Measurements from ENCODE around the gene MYOM3. TPM values are rescaled to one million over a fixed set of nuclear protein-coding genes. Genes with fewer than 3 reads are reported as not detected.

The MYOM3 gene
- total RNA-seq, 1 donor from 2014 or later: 0.25 TPM

DNA sequence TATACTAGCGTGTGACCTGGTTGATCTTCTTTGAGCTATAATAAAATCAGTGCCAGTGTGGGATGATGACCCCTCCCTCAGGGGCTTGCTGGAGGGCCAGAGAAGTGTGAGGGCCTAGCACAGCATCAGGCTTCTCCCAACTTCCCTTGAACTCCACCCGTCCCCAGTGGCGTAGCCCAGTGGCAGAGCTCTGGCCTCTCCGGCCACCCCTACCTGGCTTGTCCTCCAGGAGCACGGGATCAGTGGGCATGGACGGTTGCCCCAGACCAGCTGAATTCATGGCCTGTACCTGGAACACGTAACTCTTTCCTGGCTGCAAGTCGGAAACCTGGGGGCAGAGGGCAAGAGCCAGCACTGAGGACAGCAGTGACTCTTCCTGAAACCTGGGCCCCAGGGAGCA is 36.0 kb downstream of the MYOM3 start:
- Histone ChIP-seq H3K36me3 (no peaks in the 10 kb centered on the region), H3K9me3 (no peaks in the 10 kb centered on the region), H3K4me1 (peaks cover 5% of the 10 kb centered on the region), H3K27me3 (no peaks in the 10 kb centered on the region), H3K27ac (no peak overlapping the region), H3K4me3 (no peak overlapping the region)
- intact Hi-C loops (cut with DNase I): no loop called here
- no peak for DNase-seq (ENCODE audit: extremely low spot score in 2 of 2)
- TF ChIP-seq POLR2A (IDR thresholded peaks at IDR 0.05): no peak

DNA sequence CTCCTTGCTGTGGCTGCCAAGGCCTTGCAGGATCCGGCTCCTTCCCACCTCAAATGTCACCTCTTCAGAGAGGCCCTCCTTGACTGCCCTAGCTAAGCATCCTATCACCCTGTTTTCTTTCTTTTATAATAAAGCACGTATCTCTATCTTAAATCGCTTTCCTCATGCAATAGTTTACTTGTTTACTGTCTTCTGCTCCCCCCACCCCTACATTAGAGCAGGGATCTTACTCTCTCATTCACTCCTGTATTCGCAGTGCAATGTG is 36.4 kb downstream of the MYOM3 start:
- intact Hi-C loops (cut with DNase I): no loop called here
- Histone ChIP-seq H3K27ac (no peak overlapping the region), H3K9me3 (no peaks in the 10 kb centered on the region), H3K27me3 (no peaks in the 10 kb centered on the region), H3K36me3 (no peaks in the 10 kb centered on the region), H3K4me1 (peaks cover 8% of the 10 kb centered on the region), H3K4me3 (no peak overlapping the region)
- TF ChIP-seq POLR2A (IDR thresholded peaks at IDR 0.05): no peak
- no peak for TF ChIP-seq POLR2AphosphoS5 (IDR thresholded peaks at IDR 0.05; ENCODE audit: insufficient read depth in 1 of 2, low read depth in 1 of 2)
- TF ChIP-seq, protein P1, sequence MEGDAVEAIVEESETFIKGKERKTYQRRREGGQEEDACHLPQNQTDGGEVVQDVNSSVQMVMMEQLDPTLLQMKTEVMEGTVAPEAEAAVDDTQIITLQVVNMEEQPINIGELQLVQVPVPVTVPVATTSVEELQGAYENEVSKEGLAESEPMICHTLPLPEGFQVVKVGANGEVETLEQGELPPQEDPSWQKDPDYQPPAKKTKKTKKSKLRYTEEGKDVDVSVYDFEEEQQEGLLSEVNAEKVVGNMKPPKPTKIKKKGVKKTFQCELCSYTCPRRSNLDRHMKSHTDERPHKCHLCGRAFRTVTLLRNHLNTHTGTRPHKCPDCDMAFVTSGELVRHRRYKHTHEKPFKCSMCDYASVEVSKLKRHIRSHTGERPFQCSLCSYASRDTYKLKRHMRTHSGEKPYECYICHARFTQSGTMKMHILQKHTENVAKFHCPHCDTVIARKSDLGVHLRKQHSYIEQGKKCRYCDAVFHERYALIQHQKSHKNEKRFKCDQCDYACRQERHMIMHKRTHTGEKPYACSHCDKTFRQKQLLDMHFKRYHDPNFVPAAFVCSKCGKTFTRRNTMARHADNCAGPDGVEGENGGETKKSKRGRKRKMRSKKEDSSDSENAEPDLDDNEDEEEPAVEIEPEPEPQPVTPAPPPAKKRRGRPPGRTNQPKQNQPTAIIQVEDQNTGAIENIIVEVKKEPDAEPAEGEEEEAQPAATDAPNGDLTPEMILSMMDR (IDR thresholded peaks at IDR 0.05): no peak
- DNase-seq (ENCODE audit: extremely low spot score in 2 of 2): no peak

DNA sequence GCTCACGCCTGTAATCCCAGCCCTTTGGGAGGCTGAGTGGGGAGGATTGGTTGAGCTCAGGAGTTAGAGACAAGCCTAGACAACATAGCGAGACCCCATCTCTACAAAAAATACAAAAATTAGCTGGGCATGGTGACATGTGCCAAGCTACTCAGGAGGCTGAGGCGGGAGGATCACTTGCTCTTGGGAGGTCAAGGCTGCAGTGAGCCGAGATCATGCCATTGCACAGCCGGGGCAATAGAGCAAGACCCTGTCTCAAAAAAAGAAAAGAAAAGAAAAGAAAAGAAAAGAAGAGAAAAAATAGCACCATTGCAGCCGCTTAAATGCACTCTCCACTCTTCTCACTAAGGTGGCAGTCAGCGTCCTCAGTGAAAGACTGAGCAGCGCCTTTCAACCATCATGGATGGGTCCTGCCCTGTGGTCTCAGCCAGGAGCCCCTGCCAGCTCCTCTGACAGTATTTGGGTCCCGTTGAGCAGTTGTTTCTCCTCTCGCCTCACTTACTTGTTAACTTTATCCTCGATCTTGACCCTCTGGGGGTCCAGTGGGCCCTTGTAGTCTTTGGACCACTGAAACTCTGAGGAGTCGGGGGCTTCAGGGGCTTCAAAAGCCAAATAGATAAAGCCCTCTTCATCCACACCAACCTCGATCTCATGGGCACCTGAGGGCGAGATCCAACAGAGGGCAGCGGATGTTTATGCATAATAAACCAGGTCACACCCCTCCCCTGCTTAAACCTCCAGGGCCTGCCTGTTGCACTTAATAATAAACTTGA is 36.9 kb downstream of the MYOM3 start:
- Histone ChIP-seq H3K27ac (no peak overlapping the region), H3K4me3 (no peak overlapping the region), H3K36me3 (no peaks in the 10 kb centered on the region), H3K4me1 (peaks cover 8% of the 10 kb centered on the region), H3K9me3 (no peaks in the 10 kb centered on the region), H3K27me3 (no peaks in the 10 kb centered on the region)
- TF ChIP-seq, protein P1 (IDR thresholded peaks at IDR 0.05): no peak
- no peak for TF ChIP-seq POLR2AphosphoS5 (IDR thresholded peaks at IDR 0.05; ENCODE audit: insufficient read depth in 1 of 2, low read depth in 1 of 2)
- TF ChIP-seq POLR2A (IDR thresholded peaks at IDR 0.05): no peak
- intact Hi-C loops (cut with DNase I): no loop called here
- no peak for DNase-seq (ENCODE audit: extremely low spot score in 2 of 2)

DNA sequence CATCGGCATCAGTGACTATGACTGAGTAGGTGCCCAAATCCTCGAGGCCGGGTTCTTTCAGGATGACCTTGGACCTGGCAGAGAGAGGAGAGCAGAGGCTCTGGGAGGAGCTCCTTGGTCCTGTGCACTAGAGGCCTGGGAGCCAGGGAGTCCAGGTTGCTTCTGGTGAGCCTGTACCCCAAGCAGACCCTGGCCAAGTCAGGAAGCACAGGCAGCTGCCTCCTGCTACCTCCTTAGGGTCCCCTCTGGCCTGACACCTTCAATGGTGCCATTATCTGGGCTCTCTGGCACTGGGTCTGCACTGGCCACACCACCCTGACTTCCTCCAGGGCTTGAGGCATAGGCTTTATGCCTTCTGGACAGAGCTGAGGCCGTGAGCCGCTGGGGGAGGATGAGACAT is 37.7 kb downstream of the MYOM3 start:
- no peak for TF ChIP-seq POLR2A (IDR thresholded peaks at IDR 0.05)
- TF ChIP-seq, protein P1 (IDR thresholded peaks at IDR 0.05): no peak
- TF ChIP-seq POLR2AphosphoS5 (IDR thresholded peaks at IDR 0.05; ENCODE audit: insufficient read depth in 1 of 2, low read depth in 1 of 2): no peak
- Histone ChIP-seq H3K27me3 (no peaks in the 10 kb centered on the region), H3K4me1 (peaks cover 8% of the 10 kb centered on the region), H3K9me3 (no peaks in the 10 kb centered on the region), H3K36me3 (no peaks in the 10 kb centered on the region), H3K27ac (no peak overlapping the region), H3K4me3 (no peak overlapping the region)
- intact Hi-C loops (cut with DNase I): no loop called here
- no peak for DNase-seq (ENCODE audit: extremely low spot score in 2 of 2)

DNA sequence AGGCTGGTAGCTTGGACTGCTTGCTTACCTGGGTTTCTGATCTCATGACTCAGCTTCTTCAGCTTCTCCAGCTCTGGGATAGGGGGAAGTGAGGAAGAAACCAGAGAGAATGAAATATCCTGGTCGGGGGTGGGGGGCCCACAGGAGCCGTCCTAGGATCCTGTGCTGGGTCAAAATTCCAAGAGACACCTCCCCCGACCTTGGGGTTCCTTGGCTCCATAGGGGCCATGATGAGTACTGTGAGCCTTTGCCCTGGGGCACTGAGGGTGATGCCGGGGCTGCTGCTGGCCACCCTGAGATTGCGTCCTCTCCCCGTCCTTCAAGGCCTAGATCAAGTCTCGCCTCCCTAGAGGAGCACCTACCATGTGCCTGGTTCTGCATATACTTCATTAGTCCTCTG is 40.0 kb downstream of the MYOM3 start:
- Histone ChIP-seq H3K36me3 (no peaks in the 10 kb centered on the region), H3K27me3 (no peaks in the 10 kb centered on the region), H3K4me3 (no peak overlapping the region), H3K9me3 (no peaks in the 10 kb centered on the region), H3K27ac (no peak overlapping the region), H3K4me1 (peaks cover 8% of the 10 kb centered on the region)
- TF ChIP-seq POLR2AphosphoS5 (IDR thresholded peaks at IDR 0.05; ENCODE audit: insufficient read depth in 1 of 2, low read depth in 1 of 2) (no peak), POLR2A (IDR thresholded peaks at IDR 0.05) (no peak)
- TF ChIP-seq, protein P1 (IDR thresholded peaks at IDR 0.05): no peak
- DNase-seq (ENCODE audit: extremely low spot score in 2 of 2): no peak
- intact Hi-C loops (cut with DNase I): no loop called here

Measured in vagina (tissue), 2 donors.